HG02973 (cell line): ENCODE measurements around the gene INTS11.

Source experiments
- ATAC-seq: cut with Tn5 transposase; IDR thresholded peaks from one replicate; pipeline ENCODE4 v1.9.1; 2021; ENCODE audit warnings: moderate library complexity; ENCODE audit not compliant: unreplicated experiment

INTS11 gene

DNA sequence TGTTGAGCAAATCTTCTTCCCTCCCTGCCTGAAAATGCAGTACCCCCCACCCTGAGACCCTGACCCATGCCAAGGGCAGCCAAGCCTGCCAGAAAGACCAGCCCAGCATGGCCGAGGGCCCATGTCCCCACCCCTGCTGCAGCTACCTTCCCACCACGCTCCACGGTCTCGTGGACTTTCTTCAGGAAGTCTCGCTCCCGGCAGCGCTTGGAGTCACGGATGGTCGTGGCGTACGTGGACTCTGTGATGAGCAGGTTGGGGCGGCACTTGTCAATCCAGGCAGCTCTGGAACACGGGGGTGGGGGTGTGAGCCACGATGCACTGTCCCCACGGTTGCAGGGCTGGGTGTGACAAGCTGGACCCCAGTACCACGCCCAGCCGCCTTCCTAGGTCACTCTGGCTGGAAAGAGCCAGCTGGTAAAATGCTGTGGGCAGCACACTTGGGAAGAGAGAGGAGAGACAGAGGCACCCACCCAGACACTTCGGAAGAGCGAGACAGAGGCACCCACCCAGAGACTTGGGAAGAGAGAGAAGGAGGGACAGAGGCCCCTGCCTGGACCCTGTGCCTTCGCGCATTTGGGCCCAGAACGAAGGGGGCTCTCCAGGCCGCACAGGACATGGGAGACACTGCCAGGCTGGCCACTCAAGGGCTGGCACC, 9.7 kb downstream of the INTS11 start:
- ATAC-seq = no peak

GRCh38 chr1:1314237-1314586, 10.2 kb downstream of the INTS11 start:
- ATAC-seq = no peak

GRCh38 chr1:1313500-1314236, 10.8 kb downstream of the INTS11 start:
- ATAC-seq = no peak

DNA sequence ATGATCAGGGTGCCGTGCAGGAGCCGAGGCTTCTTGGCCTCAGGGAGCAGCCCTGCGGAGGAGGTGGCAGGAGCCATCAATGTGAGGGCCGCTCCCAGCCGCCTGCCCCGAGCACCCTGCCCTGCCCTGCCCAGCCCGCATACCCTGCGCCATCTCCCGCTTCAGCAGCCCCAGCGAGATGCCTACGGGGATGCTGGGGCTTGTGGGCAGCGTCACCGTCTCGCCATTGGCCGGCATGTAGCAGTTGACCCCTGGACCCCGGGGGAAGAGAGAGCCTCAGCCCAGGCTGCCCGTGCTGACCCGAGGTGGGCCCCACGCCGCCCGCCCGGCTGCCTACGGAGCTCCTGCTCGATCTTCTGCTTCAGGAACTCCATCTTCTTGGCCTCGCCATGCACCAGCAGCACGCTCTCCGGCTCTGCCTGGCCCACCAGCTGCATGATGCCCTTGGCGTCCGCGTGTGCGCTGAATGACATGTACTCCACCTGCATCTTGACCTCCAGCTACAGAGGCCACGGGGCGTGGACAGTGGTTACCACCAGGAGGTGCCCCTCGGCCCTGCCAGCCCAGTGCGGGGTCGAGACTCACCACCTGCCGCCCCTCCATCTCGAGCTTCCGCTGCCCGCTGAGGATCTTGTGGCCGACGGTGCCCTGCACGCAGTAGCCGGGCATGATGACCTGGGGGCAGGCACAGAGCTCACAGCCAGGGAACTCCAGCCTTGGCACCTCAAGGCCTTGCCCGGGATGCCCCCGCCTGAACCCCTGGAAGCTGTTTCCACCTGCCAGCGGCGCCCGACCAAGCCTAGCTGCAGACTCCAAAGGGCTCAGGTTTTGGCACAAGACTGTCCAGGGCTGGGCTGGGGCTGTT, 11.8 kb downstream of the INTS11 start:
- ATAC-seq = no peak

GRCh38 chr1:1311107-1312104, 13.1 kb downstream of the INTS11 start:
- no peak for ATAC-seq

GRCh38 chr1:1310476-1311053, 13.9 kb downstream of the INTS11 start:
- no peak for ATAC-seq

DNA sequence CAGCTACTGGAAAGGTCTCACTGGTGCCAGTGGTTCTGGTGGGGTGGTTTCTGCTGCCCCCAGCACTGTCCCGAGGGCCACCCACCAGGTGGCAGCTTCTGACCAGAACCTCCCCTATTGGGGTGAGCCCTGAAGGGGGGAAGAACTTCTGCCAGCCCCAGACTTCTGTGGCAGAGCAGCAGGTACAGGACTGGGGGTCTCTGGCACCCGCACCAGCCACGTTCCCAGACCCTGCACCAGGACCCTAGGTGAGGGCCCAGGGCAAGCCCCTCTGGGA, 14.4 kb downstream of the INTS11 start:
- no peak for ATAC-seq

- ATAC-seq = no peak
These were observed 15.0 kb downstream of the INTS11 start for GRCh38 chr1:1309251-1310108.

DNA sequence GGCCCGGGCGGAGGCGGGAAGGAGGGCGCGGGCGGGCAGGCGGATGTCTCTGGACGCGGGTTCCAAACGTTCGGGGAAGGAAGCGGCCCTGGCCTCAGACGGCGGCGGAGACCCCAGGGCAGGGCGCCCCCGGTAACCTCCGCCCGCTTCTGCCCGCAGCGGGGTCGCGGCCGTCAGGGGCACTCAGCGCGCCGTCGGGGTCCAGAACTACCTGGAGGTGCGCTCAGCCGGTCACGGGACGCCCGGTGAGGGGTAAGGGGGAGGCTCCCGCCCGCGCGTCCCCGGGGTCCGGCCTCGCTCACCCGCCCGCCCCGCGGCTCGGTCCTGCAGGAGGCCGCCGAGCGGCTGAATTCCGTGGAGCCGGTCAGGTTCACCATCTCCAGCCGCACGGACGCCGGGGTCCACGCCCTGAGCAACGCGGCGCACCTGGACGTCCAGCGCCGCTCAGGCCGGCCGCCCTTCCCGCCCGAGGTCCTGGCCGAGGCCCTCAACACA, 15.7 kb downstream of the INTS11 start:
- ATAC-seq = no peak

GRCh38 chr1:1307923-1308755, 16.3 kb downstream of the INTS11 start, which contains the start of the genes ACAP3 and PUSL1:
TSS of gene ACAP3 (minus strand) at chr1:1307930. CDS start at chr1:1307815, 115 bp downstream.
TSS of gene PUSL1 (plus strand) at chr1:1308597. CDS start at chr1:1308644, 47 bp downstream.
- ATAC-seq = peak; percentile 51

- peak; percentile 6 for ATAC-seq
These were observed 17.1 kb downstream of the INTS11 start for GRCh38 chr1:1307261-1307922.

- ATAC-seq = no peak
These were observed 17.7 kb downstream of the INTS11 start for GRCh38 chr1:1306661-1307260.

GRCh38 chr1:1306070-1306660, 18.3 kb downstream of the INTS11 start:
- ATAC-seq = no peak

GRCh38 chr1:1305300-1306069, 19.0 kb downstream of the INTS11 start:
- ATAC-seq = no peak

DNA sequence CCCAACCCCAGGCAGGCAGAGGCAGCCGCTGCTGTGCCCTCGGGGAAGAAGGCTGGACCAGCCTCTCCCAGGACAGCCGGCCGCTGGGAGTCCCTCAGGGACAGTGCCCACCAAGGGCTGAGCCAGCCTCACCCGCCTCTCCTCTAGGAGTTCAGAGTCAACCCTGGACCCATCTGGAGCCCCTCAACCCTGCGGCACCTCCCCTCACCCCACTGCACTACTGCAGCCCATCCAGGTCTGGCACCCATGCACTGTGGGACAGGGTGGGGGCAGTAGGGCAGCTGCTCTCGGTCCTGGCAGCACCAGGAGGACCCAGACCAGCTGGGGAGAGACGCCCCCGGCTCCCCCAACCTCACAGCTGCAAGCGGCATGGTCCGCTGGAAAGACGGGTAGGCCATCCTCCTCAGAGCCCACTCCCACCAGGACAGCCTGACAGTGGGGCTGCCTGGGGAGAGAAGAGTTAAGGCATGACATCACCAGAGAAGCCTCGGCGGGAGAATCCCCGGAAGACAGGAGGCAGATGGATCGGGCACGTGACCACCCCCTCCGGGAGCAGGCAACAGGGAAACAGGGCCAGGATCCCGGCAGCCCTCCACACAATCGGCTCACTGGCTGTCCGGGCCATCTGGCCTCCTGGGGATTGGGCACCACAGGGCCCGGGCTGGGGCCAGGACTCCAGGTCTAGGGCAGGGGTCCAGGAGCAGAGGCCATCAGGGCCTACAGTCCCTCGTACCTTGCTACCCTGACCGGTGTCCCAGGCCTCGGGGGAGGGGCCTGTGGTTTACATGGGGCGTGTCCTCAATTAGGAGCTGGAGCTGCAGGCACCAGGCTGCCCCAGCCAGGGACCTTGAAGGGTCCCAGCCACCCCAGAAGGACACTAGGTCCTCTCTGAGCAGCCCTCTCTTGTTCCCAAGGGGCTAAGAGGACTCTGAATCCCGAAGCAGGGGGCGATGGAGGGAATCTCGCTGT, 19.8 kb downstream of the INTS11 start:
- ATAC-seq = no peak
